ENCODE data around the gene SORCS2.

DNA sequence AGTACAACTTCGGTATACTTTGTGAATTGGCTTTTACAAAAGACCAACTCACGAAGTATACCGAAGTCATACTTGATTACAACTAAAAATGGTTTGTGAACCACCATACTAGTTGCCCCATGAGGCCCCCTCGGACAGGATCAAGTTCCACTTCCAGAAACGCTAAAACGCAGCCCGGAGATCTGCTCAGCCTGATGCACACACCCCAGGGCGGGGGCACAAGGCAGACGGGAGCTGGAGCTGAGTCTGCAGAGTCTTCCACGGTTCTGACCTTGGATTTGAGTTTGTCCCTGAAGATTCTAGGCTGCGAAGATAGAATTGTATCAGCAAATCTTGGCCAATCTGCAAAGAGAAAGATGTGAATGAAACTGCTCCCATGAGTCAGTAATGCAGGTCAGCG is 118.1 kb downstream of the SORCS2 start:
- TF ChIP-seq, protein P1, sequence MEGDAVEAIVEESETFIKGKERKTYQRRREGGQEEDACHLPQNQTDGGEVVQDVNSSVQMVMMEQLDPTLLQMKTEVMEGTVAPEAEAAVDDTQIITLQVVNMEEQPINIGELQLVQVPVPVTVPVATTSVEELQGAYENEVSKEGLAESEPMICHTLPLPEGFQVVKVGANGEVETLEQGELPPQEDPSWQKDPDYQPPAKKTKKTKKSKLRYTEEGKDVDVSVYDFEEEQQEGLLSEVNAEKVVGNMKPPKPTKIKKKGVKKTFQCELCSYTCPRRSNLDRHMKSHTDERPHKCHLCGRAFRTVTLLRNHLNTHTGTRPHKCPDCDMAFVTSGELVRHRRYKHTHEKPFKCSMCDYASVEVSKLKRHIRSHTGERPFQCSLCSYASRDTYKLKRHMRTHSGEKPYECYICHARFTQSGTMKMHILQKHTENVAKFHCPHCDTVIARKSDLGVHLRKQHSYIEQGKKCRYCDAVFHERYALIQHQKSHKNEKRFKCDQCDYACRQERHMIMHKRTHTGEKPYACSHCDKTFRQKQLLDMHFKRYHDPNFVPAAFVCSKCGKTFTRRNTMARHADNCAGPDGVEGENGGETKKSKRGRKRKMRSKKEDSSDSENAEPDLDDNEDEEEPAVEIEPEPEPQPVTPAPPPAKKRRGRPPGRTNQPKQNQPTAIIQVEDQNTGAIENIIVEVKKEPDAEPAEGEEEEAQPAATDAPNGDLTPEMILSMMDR (conservative IDR thresholded peaks at IDR 0.05; ENCODE audit: low read depth, low read length) = no peak
- TF ChIP-seq FOS (IDR thresholded peaks at IDR 0.05; ENCODE audit: low read depth, low read length) (no peak), MAFK (IDR thresholded peaks at IDR 0.05; ENCODE audit: low read depth, low read length) (no peak), MAZ (IDR thresholded peaks at IDR 0.05; ENCODE audit: borderline replicate concordance, low read depth, low read length) (no peak), RCOR1 (IDR thresholded peaks at IDR 0.05; ENCODE audit: insufficient replicate concordance, low read length) (no peak), SMC3 (IDR thresholded peaks at IDR 0.05; ENCODE audit: low read depth, low read length) (no peak)
- TF ChIP-seq, protein P2, sequence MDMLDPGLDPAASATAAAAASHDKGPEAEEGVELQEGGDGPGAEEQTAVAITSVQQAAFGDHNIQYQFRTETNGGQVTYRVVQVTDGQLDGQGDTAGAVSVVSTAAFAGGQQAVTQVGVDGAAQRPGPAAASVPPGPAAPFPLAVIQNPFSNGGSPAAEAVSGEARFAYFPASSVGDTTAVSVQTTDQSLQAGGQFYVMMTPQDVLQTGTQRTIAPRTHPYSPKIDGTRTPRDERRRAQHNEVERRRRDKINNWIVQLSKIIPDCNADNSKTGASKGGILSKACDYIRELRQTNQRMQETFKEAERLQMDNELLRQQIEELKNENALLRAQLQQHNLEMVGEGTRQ (IDR thresholded peaks at IDR 0.05; ENCODE audit: low read depth, low read length) = no peak
